Left colon (tissue), 2 donors: ENCODE results near the gene SLC1A4. TPM values are rescaled to one million over a fixed set of nuclear protein-coding genes. Genes with fewer than 3 reads are reported as not detected.
A peak's percentile ranks its signal among the peaks of the same experiment; 100 is the strongest.
"Not testable (repeated sequence)": the region's sequence is repeated elsewhere in the genome, so short reads cannot be mapped to it uniquely, and the experiment has no call there.

Experiments used
- ATAC-seq: fragments of 200-7000 bp; cut with Tn5 transposase; one replicate; pipeline ENCODE4 v1.9.1; 2020; ENCODE audit warnings: mild to moderate bottlenecking, moderate library complexity
- DNase-seq, 2 donors: peaks; one replicate each; pipeline ENCODE4 v3.0.0-alpha.2; 2020
- intact Hi-C, 2 donors: fragments of 100-400 bp; cut with DNase I in 1 of 2; cut with micrococcal nuclease in 1 of 2; formaldehyde crosslinking; loops; one replicate each; pipeline versions ENCODE4 v1.11.2 to v1.14.0; 2022; cut with DNase I, micrococcal nuclease
- total RNA-seq, 2 donors: library from RNA; stranded (reverse); fragmentation: NEBNext Ultra II Directional; extraction: Animal tissue kit (Norgen Biotek cat#: 25700); gene quantifications; one replicate each; pipeline ENCODE4 v1.2.1, GENCODE V29; 2021
- donor health status: DM: no; HTN: no; CAD: no.
- donor health status: DM: yes; HTN: yes; CAD: no.

The SLC1A4 gene
- total RNA-seq, 2 donors from 2014 or later = 10.8 to 12.5 TPM

DNA sequence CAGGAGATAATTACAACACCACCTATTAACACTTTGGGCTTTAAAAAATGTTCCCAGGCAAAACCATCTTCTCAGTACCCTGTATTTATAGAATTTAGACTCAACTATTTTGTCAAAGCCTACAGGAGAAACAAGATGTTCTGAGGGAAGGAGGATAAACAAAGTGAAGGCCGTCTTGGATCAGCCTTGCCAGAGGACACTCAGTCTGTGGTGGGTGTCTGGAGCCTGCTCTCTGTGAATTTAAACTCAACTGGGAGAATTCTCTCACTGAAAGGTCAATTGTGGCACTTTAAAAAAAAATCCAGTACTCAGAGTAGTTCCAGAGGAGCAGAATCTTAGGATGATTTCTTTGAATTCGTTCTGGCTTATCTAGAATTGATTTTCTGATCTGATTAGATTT is 28.4 kb upstream of the SLC1A4 start:
- intact Hi-C loops = no loop called here
- no peak for DNase-seq
- no peak for ATAC-seq

DNA sequence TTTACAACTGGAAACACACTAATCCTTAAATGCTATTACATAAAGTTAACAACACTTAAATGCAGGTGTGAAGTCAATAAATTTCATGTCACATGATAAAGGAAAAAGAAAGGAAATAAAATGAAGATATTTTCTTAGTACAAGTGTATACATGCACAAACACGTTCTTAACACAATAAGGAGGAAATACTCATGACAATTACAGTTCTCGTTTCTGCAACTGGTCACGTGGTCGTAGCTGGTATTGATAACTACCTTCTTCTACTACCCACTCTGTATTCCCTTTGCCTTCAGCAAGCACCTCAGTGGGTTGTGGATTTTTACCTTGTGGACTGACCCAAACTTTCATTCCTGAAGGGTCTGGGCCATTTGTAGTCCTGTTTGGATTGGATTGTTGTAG is 26.1 kb upstream of the SLC1A4 start:
- DNase-seq, intact Hi-C loops: not testable (repeated sequence)
- peak; percentile 18 for ATAC-seq

DNA sequence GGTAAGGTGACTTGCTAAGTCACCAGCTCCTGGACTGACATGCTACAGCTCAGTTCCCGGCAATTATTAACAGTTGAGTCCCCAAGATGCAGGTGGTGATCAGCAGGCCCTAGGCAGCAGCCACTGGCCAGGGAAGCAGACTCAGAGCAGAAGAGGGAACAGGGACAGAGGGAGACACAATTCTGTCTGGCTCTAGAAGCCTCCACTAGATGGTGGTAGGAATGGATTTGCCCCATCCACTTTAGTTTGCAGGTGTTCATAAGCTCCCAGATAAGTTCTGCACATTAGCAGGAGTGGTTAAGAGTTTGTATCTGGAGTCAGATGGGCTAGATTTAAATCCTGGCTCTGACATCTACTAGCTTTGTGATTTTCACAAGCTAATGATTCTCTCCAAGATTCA is 25.5 kb upstream of the SLC1A4 start:
- ATAC-seq = peak; percentile 8
- intact Hi-C loops = no loop called here
- no peak for DNase-seq

DNA sequence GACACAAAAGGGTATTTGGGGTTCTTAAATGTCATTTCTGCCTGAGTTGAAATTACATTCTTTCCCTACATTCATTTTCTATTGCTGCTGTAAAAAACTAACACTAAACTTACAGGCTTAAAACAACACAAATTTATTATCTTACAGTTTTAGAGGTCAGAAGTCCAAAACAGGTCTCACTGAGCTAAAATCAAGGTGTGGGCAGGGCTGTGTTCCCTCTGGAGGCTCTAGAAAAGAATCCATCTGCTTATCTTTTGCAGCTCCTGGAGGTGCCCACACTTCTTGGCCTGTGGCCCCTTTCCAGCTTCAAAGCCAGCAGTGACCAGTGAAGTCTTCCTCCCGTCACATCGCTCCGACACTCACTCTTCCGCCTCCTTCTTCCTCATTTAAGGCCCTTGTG is 23.2 kb upstream of the SLC1A4 start:
- intact Hi-C loops = no loop called here
- peak; percentile 20 to 31 for DNase-seq
- ATAC-seq = peak; percentile 81

DNA sequence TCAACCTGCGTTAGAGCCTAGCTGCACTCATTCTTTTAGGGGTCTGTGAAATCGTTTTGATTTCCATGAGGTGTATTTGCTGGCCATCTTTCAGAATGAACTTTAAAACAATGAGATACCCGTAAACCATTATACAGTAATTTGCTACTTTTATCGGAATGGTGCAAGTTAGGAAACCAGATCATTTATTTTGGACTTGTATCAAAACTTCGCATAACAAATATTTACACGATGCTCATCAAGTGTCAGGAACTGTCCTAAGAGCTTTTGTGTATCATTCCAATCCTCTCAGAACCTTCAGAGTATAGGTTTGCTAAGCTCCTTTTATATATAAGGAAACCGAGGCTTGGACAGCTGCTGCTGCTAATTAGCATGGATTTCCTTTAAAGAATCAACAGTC is 22.4 kb upstream of the SLC1A4 start:
- intact Hi-C loops = no loop called here
- ATAC-seq = no peak
- DNase-seq = no peak

DNA sequence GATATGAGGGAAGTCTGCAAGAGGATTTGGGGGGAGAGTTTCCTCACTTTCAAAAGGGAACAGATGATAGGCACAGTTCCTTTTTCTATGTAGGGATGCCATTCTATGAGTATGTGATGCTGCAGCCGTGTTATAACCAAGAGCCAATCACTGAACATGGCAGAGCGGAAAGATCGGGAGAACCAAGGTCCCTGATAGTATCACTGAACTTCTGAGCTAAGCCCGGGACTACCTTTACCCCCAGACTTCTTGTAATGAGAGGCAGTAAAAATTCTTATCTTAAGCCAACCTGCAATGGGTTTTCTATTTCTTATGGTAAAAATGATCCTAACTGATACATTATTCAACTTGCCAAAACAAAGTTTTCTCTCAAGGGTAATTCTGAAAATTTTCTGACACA is 21.6 kb upstream of the SLC1A4 start:
- no peak for DNase-seq

DNA sequence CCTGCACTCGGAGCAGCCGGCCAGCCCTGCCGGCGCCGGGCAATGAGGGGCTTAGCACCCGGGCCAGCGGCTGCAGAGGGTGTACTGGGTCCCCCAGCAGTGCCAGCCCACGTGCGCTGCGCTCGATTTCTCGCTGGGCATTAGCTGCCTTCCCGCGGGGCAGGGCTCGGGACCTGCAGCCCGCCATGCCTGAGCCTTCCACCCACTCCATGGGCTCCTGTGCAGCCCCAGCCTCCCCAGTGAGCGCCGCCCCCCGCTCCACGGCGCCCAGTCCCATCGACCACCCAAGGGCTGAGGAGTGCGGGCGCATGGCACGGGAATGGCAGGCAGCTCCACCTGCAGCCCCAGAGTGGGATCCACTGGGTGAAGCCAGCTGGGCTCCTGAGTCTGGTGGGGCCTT is 20.1 kb upstream of the SLC1A4 start:
- ATAC-seq = not testable (repeated sequence)

More for the DNA sequence above, 21.6 kb upstream of the SLC1A4 start:
- ATAC-seq = peak; percentile 40
- intact Hi-C loops = no loop called here

DNA sequence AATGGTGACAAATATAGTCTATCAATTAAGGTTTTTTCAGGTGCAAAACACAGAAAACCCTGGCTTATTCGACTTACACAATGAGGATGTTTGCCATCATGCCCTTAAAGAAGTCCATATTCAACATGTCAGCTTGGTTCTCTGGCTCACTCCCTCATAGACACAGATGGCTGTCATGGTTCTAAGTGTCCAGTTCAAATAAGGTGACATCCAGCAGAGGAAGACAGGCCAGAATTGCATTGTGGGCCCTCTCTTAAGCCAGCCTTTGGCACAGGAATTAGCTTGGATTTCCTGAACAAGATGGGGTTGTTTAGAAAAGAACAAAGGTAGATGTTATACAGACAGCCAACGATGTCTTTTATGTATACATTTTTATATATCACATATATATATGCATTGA is 18.7 kb upstream of the SLC1A4 start:
- ATAC-seq = no peak
- intact Hi-C loops = no loop called here

More for the DNA sequence above, 20.1 kb upstream of the SLC1A4 start:
- intact Hi-C loops, DNase-seq: not testable (repeated sequence)

DNA sequence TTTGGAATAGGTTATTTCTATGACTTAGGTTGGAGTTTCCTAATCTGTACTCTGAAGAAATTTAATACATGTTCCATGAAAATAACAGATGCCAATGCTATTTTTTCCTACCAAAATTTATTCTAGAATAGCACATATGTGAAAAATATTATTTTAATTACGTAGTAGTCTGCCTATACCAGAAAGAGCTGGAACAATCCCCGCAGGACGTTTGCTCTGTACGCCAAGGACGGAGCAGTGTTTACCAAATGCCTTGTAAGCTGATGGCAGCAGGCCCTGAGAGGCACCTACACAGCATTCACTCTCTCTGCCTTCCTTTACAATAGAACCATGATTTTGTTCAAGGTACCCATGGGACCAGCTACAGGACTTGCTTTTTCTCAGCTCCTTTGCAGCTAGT is 16.8 kb upstream of the SLC1A4 start:
- intact Hi-C loops = no loop called here
- DNase-seq (no peak), ATAC-seq (no peak)

More for the DNA sequence above, 18.7 kb upstream of the SLC1A4 start:
- no peak for DNase-seq

DNA sequence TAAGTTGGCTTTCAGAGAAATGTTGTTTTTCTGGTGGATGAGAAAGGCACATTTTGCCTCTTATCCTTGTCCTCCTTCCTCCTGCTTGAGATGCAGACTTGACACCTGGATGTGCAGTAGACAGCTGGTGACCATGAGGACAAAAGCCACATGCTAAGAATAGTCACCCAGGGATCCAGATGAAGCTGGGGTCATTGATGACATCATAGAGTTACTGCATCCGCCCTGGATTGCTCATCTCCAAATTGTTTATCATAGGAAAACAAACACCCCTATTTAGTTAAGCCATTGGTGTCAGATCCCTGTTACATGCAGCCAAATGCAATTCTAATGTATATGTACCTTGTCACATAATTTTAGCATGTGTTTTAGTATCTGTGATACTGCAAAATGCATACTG is 16.3 kb upstream of the SLC1A4 start:
- DNase-seq (no peak), ATAC-seq (no peak)
- intact Hi-C loops = no loop called here

DNA sequence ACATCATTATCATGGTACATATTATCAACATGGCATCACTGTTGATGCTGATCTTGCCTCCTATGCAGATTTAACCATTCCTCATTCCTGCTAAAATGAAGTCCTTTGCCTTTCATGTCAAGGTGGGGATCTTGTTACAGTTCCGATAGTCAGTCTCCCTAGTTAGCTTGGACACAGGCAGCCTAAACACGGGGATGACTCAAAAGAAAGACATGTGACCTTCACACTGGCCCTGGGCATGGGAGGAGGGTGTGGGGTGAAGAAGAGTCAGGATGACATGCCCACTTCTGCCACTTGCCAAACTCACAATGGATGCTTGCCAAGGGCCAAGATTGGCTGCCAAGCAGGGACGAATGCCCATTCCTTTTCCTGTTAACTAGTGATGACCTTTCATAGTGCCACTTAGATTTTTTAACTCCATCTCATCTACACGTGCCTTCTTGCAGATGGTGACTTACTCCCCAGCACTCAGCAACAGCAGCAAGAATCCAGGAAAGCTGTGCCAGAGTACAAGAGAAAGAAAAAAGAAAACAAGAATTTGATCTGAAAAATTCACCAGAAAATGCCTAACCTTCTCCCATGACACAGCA is 13.9 kb upstream of the SLC1A4 start:
- intact Hi-C loops = no loop called here
- DNase-seq (no peak), ATAC-seq (no peak)

DNA sequence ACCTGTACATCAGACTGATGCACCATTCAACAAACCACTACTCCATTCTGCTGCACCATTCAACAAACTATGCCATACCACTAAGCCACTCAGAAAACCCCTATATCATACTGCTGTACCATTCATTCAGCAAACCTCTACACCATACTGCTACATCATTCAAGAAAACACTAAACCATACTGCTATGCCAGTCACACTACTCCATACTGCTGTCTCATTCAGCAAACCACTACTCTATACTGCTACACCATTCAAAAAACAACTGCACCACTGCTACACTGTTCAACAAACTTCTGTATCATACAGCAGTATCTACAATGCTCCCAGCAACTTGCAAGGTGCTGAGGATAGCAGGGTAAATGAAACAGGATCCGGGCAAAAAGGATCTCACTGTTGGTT is 12.9 kb upstream of the SLC1A4 start:
- no peak for DNase-seq
- intact Hi-C loops = no loop called here
- ATAC-seq = no peak

DNA sequence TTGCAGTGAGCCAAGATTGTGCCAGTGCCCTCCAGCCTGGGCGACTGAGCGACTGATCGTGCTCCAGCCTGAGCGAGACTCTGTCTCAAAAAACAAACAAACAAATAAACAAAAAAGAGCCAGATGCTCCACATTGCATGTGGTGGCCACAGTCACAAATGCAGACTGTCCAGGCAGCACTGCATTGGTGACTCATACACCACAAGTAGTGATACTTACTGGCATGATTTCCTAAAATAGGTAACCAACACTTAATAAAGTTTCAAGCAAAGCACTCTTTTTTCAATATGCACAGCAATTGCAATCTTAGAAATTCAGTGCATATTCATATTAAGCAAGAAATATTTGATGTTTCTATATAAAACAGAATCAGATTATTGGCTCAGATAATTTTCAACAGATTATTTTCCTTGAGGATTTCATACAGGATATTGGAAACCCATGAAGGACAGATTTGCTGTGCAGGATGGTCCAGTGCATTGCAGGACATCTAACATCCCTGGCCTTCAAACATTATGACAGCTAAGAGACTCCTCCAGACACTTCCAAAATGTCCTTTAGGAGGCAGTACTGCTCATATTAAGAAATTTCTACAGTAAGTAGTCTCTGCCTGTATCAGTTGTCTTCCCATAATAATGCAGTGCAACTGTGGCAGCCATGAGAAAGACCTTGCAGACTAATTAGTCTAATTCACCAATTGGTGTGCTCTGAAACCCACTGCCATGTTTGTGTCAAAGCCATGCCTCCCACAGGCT is 10.5 kb upstream of the SLC1A4 start:
- DNase-seq (no peak), ATAC-seq (peak; percentile 37)
- intact Hi-C loops = no loop called here

DNA sequence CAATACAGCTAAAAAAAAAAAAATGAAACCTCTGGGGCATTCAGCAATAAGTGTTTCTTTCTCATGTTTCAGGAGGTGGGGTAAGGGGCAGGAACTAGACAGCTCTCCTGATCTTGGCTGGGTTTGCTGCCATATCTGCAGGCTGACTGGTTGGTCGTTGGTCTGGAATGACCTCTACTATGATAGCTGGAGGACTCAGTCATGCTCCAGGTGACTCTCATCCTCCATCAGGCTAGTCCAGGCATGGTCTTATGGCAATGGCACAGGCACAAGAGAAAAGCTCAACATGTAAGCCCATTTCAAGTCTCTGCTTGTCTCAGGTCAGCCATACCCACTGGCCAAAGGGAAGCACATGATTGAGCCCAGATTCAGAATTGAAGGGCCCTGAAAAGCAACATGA is 9.5 kb upstream of the SLC1A4 start:
- DNase-seq (no peak), ATAC-seq (no peak)
- intact Hi-C loops = no loop called here

DNA sequence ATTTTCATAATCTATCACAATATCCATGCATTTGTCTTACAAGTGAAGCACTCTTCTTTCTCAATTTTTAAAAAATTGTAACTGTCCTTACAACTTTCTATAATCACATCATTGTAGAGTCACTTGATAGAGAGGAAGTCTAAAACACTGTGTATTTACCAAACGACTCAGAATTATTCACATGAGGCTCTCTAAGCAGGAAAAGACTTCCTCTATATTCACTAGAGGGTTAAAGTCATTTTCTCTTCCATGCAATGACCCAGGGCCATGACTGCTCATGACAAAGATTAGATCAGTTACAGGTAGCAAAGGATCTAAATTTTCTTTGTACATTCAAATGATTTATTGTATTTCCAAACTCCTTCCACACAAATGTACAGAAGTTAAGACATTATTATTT is 9.0 kb upstream of the SLC1A4 start:
- intact Hi-C loops = no loop called here
- no peak for DNase-seq
- no peak for ATAC-seq

DNA sequence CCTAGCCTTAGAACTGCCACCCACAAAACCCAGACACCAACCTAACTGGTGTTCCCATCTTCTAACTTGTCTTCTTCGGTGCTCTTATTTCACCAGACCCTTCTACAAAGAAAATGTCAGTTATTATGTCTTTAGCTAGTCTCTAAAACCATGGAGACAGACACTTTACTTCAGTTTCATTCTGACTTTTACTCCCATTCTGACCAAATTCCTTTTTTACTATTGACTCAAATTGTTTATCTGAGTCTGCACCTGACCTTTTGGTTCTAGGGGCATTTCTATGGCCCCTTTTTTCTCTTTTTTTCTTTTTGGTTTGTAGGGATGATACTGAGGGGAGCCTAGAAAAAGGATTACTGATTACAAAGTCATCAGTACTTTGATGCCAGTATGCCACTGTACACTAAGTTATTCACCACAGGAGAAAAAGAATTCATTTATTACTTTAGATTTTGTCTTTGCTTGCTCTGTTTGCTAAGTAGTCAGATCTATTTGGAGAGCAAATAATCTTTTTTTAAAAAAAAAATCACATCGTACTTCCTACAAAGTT is 6.8 kb upstream of the SLC1A4 start:
- ATAC-seq (no peak), DNase-seq (no peak)
- intact Hi-C loops = no loop called here

DNA sequence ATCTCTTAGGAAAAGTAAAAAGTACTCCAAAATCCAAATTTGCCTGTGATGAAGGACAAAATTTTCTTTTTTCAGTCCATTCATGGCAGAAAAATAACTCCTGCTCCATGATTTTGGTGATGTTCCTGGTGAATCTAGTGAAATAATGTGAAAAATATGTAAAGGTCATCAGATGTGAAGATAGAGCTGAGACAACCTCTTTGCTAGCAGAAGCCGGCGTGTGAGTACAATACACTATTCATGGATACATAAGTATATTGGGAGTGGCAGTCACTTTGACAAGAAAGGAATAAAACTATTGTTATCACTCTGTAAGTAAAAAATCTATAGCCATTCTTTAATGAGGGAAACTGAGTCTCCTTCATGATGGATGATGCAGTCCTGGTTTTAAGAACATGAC is 6.3 kb upstream of the SLC1A4 start:
- DNase-seq (no peak), ATAC-seq (no peak)
- intact Hi-C loops = no loop called here

DNA sequence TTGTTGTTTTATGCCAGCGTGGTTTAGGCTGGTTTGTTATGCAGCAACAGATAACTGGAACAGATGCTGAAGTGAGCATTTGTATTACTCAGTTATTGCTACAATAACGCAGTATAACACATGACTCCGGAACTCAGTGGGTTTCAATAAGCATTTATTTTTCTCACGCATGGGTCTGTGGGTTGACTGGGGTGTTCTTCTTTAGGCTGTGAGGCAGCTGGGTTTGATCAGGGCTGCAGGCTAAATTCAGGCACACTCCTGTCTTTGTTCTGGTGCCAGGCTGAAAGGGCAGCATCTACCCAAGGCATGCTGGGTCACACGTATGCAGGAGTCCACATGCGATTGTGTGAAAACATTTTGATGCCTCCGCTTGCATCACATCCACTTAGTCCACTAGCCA is 3.8 kb upstream of the SLC1A4 start:
- no peak for ATAC-seq
- intact Hi-C loops = no loop called here
- DNase-seq = no peak

DNA sequence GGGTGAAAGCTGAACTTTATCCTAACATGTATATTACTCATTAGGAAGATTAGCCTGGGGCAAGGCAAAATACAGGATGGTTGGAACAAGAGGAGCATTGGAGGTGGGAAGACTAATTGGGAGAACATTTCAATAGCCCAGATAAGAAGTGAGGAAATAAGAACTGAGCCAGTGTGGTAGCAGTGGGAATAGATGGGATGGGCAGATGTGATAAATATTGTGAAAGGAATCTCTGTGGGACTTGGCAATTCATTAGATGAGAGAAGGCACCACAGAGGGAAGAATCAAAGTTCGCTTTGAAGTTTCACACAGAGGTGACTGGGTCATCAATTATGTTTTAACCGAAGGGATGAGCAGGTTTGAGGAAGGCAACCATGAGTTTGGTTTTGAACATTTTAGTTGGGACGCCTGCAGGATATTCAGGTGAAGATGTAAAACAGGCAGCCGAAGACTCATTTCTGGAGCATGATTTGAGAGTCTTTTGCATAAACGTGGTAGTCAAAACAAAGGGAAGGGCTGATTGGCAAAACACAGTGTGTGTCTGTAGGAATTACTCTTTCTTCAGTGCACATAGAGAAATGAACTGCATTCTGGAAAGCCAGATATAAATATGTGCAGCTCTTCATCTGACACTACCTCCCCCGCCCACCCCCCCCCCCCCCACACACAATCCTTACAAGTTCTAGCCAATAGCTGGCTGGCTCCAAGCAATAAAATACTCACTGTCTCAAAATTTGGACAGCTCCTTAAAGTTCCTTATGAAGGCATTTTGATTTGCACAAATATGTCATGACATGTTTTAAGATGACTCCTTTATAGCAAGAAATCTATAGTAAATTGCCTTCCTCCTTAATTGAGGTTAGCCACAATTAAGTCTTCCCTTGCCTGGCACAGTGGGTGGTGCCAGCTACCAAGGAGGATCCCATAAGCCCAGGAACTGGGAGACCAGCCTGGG is 1.9 kb upstream of the SLC1A4 start:
- ATAC-seq (no peak), DNase-seq (no peak)
- intact Hi-C loops = no loop called here
